CD4-positive, alpha-beta T cell treated with Interleukin-6 for 4 hours (primary cell): Measurements from ENCODE around the gene ROBO2.

Experiments used
- DNase-seq: peaks from one replicate; pipeline ENCODE4 v3.0.0-alpha.2; 2020; ENCODE audit warnings: mixed read lengths

Gene ROBO2

GRCh38 chr3:77427528-77427927 lies 387.6 kb downstream of the ROBO2 start:
- DNase-seq = no peak

GRCh38 chr3:77436908-77437307 lies 397.0 kb downstream of the ROBO2 start:
- no peak for DNase-seq

- no peak for DNase-seq
Observed at GRCh38 chr3:77446084-77446483, 406.2 kb downstream of the ROBO2 start.

GRCh38 chr3:77446761-77447160 lies 406.9 kb downstream of the ROBO2 start:
- DNase-seq = no peak

DNA sequence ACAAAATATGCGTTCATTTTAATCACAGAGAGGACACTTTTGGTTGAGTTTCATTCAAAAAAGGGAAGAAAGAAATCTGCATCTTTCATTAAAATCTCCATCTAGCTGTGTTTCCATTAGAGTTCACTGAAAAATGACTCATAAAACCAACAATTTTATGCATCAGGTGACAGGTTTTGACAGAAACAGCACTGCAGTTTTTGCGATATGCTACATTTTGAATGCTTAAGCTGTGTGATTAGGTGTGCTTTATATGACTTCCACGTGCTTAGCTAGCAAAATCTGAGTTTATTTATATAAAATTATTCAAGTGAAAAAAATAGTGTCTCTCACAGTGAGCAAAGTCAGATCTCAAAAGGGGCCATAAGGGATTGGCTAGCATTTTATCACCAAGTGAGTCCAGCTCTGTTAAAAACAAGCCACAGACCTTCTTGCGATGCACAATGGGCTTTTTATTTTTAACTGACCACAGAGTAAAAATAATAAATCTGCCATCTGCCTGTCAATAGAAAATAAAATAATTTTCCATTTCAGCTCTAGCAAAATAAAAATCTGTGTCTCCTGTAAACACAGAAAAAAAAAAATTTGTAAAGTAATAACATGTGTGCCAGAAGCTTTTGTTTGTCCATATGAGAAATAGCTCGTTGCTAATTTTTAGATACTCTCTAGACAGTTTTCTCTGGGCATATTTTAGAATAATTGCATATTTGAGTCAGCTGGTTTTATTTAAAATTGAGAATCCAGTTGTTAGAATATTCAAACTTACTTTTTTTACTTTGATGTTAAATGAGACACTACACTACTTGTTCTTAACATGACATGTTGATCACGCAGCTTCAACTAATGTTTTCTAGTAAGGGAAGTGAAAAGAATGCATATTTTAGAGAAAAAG lies 409.8 kb downstream of the ROBO2 start:
- no peak for DNase-seq

GRCh38 chr3:77456431-77456830 lies 416.5 kb downstream of the ROBO2 start:
- DNase-seq = no peak

GRCh38 chr3:77456906-77457305 lies 417.0 kb downstream of the ROBO2 start:
- no peak for DNase-seq

GRCh38 chr3:77459926-77460325 lies 420.0 kb downstream of the ROBO2 start:
- DNase-seq = no peak

DNA sequence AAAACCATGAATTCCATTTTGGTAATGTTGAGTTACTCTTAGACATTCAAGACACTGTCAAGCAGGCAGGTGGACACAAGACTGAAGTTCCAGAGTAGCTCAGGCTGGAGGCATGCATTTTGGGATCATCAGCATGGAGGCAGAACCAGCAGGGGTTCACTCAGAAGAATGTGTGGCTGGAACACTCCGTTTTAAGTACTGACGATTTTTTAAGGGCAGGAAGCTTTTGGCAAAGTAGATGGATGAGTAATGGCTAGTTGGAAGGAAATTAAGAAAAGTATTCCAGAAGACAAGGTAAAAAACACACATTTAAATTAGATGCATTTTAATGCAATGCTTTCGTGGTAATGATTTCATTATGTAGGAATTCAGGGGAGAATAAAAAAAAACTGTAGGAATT lies 420.4 kb downstream of the ROBO2 start:
- no peak for DNase-seq

DNA sequence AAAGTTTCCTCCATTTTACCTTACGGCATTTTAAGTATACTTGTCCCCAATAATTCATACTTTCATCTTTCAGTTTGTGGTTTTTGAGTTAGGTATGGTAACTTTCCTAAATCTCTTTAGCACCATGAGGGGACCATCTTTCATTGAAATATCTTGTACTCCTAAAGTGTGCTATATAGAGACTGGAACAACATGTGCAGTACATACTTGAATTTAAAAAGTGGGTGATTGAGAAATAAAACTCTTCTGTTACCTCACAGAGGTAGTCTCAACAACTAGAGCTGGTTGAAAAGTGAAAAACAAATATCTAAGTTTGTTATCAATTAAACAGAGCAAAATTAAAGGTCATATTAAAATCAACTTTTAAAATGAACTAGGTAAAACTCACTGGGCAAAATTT lies 423.1 kb downstream of the ROBO2 start:
- DNase-seq = no peak

GRCh38 chr3:77464111-77464688 lies 424.3 kb downstream of the ROBO2 start:
- no peak for DNase-seq

DNA sequence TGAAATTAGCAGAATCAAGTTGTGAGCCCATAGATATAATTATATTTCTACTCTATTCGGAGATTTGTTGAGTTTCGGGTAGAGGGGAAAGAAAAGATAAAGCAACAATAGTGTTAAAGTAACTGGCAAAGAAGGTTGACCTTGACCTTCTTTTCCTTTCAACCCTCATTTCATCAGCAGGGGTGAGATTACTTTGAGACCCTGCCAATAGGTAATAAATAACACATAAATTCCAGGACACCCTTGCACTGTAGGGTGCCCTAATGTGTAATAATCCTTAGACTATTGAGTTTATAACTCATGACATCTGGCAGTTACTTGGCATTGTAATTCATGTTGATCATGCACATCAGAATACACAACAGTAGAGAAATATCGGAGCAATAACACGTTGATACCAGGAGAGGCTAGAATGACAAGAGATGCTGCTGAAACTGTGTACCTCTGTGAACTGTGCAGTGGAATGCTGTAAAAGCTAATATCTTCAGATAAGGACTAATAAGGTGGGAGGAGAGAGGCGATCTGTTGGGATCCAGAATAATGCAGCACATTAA lies 426.7 kb downstream of the ROBO2 start:
- no peak for DNase-seq

DNA sequence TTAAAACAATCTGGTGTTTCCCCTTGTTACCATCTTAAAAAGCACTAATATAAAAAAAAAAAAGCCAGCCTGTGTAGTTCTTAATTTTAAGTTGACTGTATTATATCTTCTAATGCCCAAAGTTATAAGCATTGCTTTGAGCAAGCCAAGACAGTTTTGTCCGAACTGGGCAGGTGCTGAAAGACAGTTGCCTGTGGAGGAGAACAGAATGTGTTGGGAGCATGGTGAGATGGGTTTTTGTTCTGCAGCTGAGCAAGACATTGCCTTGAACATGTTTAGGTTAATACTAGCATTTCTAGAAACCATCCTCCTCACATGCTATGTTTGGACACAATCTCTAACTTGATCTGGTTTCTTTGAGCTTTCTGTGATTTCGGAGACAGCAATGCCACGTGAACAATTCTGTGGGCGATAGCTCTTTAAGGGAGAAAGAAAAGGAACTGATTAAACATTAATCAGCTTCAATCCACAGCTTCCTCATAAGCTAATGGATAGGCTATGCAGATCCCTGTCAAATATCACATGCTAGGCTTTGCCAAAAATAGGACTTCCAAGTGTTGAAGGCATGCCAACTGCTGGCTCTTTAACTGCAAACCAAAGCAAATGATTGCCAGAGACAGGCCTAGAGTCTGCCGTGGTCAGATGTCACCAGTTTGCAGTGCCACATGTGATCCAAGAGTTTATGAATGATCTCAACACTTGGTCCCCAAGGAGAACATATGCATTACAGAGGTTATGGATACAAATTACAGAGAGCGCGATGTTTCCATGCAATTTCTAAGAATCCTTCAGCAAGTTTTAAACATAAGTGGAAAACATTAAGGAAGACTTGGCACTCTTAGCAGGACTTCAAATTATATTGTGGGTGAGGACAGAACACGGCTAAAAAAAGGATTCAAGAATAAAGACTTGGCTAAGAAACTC lies 428.1 kb downstream of the ROBO2 start:
- no peak for DNase-seq

DNA sequence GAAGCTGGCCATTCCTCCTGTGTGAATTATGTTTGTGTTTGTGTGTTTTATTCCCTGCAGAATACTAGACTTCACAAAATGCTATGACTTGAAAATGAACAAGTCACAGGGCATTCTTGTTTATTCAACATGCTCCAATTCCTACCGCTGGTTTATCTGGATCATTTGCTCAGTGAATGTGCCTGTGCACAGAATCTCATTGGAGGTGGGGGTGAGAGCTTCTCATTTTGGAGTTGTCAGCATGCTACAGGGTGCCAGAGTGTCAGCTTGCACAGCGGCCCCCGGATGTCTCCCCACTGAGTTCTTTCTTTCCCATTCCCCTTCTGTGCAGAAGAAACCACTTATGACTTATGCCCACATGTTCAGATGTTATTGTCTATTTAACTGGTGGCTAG lies 428.7 kb downstream of the ROBO2 start:
- DNase-seq = no peak

DNA sequence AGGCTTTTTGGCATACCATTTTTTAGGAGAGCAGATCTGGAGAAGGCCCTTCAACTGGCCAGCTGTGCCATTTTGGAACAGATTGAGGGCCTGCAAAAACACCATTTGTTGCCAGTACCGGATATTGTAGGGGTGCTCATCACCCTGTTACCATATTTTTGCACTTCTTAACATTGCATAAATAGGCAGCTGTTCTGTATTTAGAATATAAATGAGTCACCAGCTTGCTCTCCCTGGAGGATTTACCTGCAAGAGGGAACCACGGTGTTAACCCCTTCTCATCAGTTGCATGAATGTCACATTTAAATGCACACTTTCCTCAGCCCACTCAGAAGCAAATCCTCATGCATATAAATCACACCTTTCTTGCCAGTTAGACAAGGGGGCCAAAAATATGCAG lies 435.6 kb downstream of the ROBO2 start:
- no peak for DNase-seq

DNA sequence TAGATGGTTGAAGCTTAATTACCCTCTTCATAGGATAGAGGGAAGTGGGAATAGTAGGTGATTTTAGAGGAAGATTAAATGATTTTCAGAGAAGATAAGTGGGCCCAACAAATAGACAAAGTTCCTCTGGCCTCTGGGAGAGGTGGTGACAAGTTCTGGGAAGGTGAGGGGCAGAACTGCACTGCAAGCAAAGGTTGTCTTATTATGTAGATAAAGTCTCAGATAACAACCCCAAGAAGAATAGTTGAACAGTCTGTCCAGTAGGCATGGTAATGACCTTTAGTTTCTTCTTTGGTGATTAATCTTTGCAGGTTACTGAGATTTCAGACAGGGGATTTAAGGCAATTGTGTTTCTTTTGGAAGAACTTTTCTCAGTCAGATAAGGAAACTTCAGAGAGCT lies 439.1 kb downstream of the ROBO2 start:
- DNase-seq = no peak

GRCh38 chr3:77489216-77489615 lies 449.3 kb downstream of the ROBO2 start:
- DNase-seq = no peak

GRCh38 chr3:77491961-77492360 lies 452.1 kb downstream of the ROBO2 start:
- no peak for DNase-seq

- no peak for DNase-seq
Observed at GRCh38 chr3:77500721-77501120, 460.8 kb downstream of the ROBO2 start.

DNA sequence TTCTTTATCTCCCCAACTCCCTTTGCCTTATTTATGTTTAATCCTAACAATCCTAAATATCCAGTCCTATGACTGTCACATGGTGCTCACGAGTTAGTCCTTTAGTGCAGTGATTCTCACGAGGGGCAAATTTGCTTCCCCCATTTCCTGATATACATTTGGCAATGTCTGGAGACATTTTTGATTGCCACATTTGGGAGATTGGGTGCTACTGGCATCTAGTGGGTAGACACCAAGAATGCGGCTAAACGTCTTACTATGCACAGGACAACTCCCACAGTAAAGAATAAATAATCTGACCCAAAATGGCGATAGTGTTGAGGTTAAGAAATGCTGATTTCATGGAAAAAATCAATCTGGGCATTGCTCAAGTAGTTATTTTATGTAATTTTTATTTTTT lies 466.5 kb downstream of the ROBO2 start:
- DNase-seq = no peak

GRCh38 chr3:77513542-77513941 lies 473.6 kb downstream of the ROBO2 start:
- no peak for DNase-seq

GRCh38 chr3:77514766-77515165 lies 474.9 kb downstream of the ROBO2 start:
- no peak for DNase-seq

DNA sequence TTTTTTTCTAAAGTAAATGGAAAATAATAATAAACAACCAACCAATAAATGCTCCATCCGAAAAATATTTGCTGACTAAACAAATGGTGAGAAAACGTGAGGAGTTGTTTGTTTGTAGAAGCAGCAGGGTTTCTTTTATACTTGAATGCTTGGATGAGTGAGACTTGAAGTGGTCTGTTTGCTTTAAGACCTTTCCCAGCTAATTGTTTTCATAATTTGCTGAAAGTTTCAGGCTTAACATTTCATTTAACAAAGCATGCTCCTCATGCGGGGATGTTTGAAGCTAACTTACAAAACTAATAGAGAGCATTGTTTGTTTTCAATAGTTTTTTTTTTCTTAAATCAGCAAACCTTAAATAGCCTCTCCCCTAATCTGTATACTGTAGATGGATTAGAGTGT lies 484.6 kb downstream of the ROBO2 start:
- DNase-seq = no peak
